Gastroesophageal sphincter (tissue), 4 donors: ENCODE data around the gene SGCD. TPM values are rescaled to one million over a fixed set of nuclear protein-coding genes. Genes with fewer than 3 reads are reported as not detected.

Source experiments
- ATAC-seq: fragments of 150-250 bp; one replicate; pipeline ENCODE4 v1.9.1; 2016; ENCODE audit warnings: mild to moderate bottlenecking, moderate library complexity
- H3K27ac ChIP-seq, 4 donors: fragments of 200-600 bp; sonication (generic) in 3 of 4; 1 replicate in 3 of 4; 2 replicates in 1 of 4; pipeline ENCODE4 v1.5.1; 2016 to 2019
- H3K27me3 ChIP-seq: fragments of 200-600 bp; sonication (generic); one replicate; pipeline ENCODE4 v1.5.1; 2019
- H3K36me3 ChIP-seq, 2 donors: fragments of 200-600 bp; sonication (generic); one replicate each; pipeline ENCODE4 v1.5.1; 2019; ENCODE audit warnings: control low read depth in 1 of 2
- H3K4me1 ChIP-seq, 3 donors: fragments of 200-600 bp; sonication (generic); 1 replicate in 2 of 3; 2 replicates in 1 of 3; pipeline ENCODE4 v1.5.1; 2016 to 2019; ENCODE audit warnings: control low read depth in 2 of 3
- H3K4me3 ChIP-seq, 2 donors: fragments of 200-600 bp; sonication (generic); one replicate each; pipeline ENCODE4 v1.5.1; 2019; ENCODE audit warnings: mild to moderate bottlenecking in 1 of 2, moderate library complexity in 1 of 2
- H3K9me3 ChIP-seq, 3 donors: fragments of 200-600 bp; sonication (generic); one replicate each; pipeline ENCODE4 v1.5.1; 2017 to 2019; ENCODE audit warnings: control low read depth in 2 of 3
- EP300 ChIP-seq: sonication (generic); formaldehyde crosslinking; IDR thresholded peaks from one replicate; pipeline ENCODE4 v1.6.1; 2017; ENCODE audit warnings: antibody characterized with exemption, mild to moderate bottlenecking
- POLR2A ChIP-seq, 2 donors: fragments of 450-650 bp; IDR thresholded peaks; one replicate each; pipeline ENCODE4 v1.6.1; 2017; ENCODE audit warnings: antibody characterized with exemption in 2 of 2, mild to moderate bottlenecking in 2 of 2, moderate library complexity in 1 of 2
- POLR2AphosphoS5 ChIP-seq: sonication (generic); formaldehyde crosslinking; IDR thresholded peaks from one replicate; pipeline ENCODE4 v1.6.1; 2017; ENCODE audit warnings: antibody characterized with exemption
- WGBS, 2 donors: methylation state at CpG; one replicate each; pipeline ENCODE4 v1.1.5; 2018; ENCODE audit warnings: low coverage in 1 of 2; 5-methylcytosine and 5-hydroxymethylcytosine counted together
- total RNA-seq, 4 donors: library from RNA; depleted of rRNA; stranded (reverse); fragments of >200 nt; gene quantifications; one replicate each; pipeline ENCODE4 v1.1.0, GENCODE V29; 2016
- TF ChIP-seq, protein P1 (sequence below), 4 experiments: fragments of 200-600 bp in 2 of 4; fragments of 450-650 bp in 2 of 4; sonication (generic) in 1 of 4; IDR thresholded peaks; one replicate each; pipeline ENCODE4 v1.5.1; 2017 to 2019; ENCODE audit warnings: antibody characterized with exemption in 4 of 4, mild to moderate bottlenecking in 2 of 4, moderate library complexity in 2 of 4

SGCD gene
- total RNA-seq, 4 donors from 2014 or later, result 8.8 to 61.3 (median 33.7) TPM

DNA sequence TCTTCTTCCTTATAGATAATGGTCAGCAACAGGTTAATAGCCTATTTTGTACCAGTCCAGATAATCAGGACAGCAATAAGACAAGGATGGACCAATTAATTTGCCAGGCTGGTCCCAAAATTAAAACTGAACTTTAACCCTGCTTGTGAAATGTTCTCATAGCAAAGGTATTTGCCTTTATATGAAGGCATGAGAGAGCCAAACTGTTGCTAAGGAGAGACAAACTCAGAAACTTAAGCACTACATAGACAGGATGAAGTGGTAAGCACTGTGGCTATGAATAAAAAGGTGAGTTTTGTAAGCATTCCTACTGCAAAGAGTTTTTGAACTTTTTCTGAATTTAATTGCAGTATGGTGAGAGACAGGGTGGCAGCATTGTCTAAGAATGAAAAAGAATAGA lies 348.4 kb downstream of the SGCD start:
- ATAC-seq, result no peak
- Histone ChIP-seq H3K4me1 (peaks cover 0 to 36% (median 9%) of the 10 kb centered on the region in 3 donors), H3K27ac (peak overlapping the region; percentile 48 to 70 (median 56)), H3K27me3 (no peaks in the 10 kb centered on the region), H3K36me3 (no peaks in the 10 kb centered on the region), H3K9me3 (no peaks in the 10 kb centered on the region), H3K4me3 (no peak overlapping the region)
- no peak for TF ChIP-seq EP300
- TF ChIP-seq POLR2A (IDR thresholded peaks at IDR 0.05), result no peak
- TF ChIP-seq, protein P1, sequence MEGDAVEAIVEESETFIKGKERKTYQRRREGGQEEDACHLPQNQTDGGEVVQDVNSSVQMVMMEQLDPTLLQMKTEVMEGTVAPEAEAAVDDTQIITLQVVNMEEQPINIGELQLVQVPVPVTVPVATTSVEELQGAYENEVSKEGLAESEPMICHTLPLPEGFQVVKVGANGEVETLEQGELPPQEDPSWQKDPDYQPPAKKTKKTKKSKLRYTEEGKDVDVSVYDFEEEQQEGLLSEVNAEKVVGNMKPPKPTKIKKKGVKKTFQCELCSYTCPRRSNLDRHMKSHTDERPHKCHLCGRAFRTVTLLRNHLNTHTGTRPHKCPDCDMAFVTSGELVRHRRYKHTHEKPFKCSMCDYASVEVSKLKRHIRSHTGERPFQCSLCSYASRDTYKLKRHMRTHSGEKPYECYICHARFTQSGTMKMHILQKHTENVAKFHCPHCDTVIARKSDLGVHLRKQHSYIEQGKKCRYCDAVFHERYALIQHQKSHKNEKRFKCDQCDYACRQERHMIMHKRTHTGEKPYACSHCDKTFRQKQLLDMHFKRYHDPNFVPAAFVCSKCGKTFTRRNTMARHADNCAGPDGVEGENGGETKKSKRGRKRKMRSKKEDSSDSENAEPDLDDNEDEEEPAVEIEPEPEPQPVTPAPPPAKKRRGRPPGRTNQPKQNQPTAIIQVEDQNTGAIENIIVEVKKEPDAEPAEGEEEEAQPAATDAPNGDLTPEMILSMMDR (IDR thresholded peaks at IDR 0.05), result no peak
- TF ChIP-seq POLR2AphosphoS5, result no peak

DNA sequence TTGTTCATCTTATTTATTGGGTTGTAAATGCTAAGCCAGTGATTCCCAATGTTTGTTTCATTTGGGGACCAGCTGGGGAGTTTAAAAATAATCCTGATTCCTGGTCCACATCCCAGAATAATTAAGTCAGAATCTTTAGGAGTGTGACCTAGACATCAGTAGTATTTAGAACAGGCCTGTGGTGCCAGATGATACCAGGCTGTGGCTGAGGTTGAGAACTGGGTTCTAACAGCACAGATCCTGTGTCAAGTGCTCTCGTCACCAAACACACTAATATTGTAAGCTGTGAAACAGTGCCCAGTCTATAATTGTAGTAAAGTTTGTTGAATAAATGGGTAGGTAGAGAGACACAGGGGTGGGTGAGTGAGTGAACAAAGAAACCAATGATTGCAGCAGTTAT lies 351.0 kb downstream of the SGCD start:
- Histone ChIP-seq H3K9me3 (no peaks in the 10 kb centered on the region), H3K4me3 (no peak overlapping the region), H3K27me3 (no peaks in the 10 kb centered on the region), H3K27ac (peak overlapping the region in 2 of 4 donors; percentile 28 to 51), H3K4me1 (peaks cover 0 to 52% (median 14%) of the 10 kb centered on the region in 3 donors), H3K36me3 (no peaks in the 10 kb centered on the region)
- WGBS, 2 donors, result 17% methylated on average over 1 of the region's 1 CpG; no CpG with 5 or more reads in 1 of the 2 donors
- ATAC-seq, result no peak
- TF ChIP-seq POLR2A (IDR thresholded peaks at IDR 0.05), result no peak
- TF ChIP-seq EP300, result no peak
- no peak for TF ChIP-seq POLR2AphosphoS5
- TF ChIP-seq, protein P1 (IDR thresholded peaks at IDR 0.05), result no peak

DNA sequence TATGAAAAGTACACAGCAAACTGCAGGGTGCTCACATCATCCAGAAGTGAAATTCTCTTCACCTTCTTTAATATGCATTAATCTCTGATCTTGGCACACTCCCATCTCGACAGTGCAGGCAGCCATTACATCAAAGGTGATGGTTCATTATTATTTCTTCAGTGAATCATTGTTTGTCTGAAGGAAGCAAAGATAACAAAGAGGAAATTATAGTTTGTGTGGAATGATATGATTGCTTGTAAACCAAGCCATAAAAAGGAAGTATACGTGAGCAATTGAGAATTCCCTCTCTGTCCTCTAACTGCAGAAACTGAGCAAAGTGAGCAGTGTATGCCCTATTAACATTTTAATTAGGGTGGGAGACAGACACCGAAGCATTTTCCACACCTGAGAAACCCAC lies 351.5 kb downstream of the SGCD start:
- Histone ChIP-seq H3K27ac (no peak overlapping the region), H3K27me3 (no peaks in the 10 kb centered on the region), H3K36me3 (no peaks in the 10 kb centered on the region), H3K4me3 (no peak overlapping the region), H3K9me3 (no peaks in the 10 kb centered on the region), H3K4me1 (peaks cover 0 to 52% (median 14%) of the 10 kb centered on the region in 3 donors)
- no peak for ATAC-seq
- 41 to 52% methylated on average over 3 of the region's 3 CpGs for WGBS, 2 donors
- TF ChIP-seq POLR2AphosphoS5, result no peak
- TF ChIP-seq, protein P1 (IDR thresholded peaks at IDR 0.05), result no peak
- no peak for TF ChIP-seq POLR2A (IDR thresholded peaks at IDR 0.05)

DNA sequence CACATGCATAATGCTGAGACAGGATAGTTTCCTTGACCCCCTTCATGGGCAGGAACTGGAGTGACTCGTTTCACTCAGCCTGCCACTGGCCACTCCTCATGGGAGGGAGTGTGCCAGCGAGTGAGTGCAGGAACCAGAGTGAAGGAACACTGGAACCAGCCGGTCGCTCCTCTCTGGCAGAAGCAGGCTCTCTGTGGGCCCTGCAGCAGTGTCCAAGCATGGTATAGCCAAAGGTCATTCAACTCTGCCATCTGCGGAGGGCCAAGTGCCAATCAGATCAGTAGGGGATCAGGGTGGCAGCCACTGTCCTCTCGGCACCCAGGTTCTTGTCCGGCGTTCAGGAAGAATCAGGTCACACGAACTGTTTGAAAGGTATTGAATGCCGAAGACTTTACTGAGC lies 353.9 kb downstream of the SGCD start:
- no peak for ATAC-seq
- H3K36me3 ChIP-seq, result no peaks in the 10 kb centered on the region
- no peaks in the 10 kb centered on the region for H3K27me3 ChIP-seq
- peaks cover 0 to 59% (median 10%) of the 10 kb centered on the region in 3 donors for H3K4me1 ChIP-seq
- H3K27ac ChIP-seq, result no peak overlapping the region
- 72 to 73% methylated on average over 4 of the region's 10 CpGs for WGBS, 2 donors
- TF ChIP-seq EP300 (no peak), POLR2A (IDR thresholded peaks at IDR 0.05) (no peak), POLR2AphosphoS5 (no peak)
- TF ChIP-seq, protein P1 (IDR thresholded peaks at IDR 0.05), result no peak
- H3K4me3 ChIP-seq, result no peak overlapping the region
- no peaks in the 10 kb centered on the region for H3K9me3 ChIP-seq

DNA sequence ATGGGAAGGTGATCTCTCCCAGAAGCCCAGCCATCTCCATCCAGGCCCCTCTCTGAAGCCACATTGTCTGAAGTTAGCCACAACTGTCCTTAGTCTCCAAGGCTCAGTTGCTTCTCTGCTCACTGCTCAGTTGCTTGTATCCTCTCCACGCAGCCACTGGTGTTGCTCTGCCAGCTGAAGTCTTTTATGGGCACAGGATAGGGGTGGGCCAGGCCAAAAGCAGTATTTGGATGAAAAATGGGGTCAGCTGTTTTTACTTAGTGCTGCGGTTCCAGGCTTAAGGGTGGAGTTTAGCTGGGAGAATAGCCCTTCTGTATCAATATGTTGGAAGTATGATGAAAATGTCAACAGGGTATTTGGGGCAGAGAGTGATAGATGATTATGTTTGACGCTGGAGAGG lies 354.3 kb downstream of the SGCD start:
- no peak for ATAC-seq
- TF ChIP-seq POLR2AphosphoS5, result no peak
- TF ChIP-seq, protein P1 (IDR thresholded peaks at IDR 0.05), result no peak
- TF ChIP-seq POLR2A (IDR thresholded peaks at IDR 0.05), result no peak
- TF ChIP-seq EP300, result no peak
- 47 to 86% methylated on average over 1 to 3 of the region's 3 CpGs for WGBS, 2 donors
- Histone ChIP-seq H3K36me3 (no peaks in the 10 kb centered on the region), H3K4me3 (no peak overlapping the region), H3K27me3 (no peaks in the 10 kb centered on the region), H3K9me3 (no peaks in the 10 kb centered on the region), H3K4me1 (peaks cover 0 to 59% (median 10%) of the 10 kb centered on the region in 3 donors), H3K27ac (peak overlapping the region in 1 of 4 donors; percentile 32)
